GM19240 (cell line): ENCODE data around the gene ABHD4.
"Not testable (repeated sequence)": the region's sequence is repeated elsewhere in the genome, so short reads cannot be mapped to it uniquely, and the experiment has no call there.

Experiments
- DNase-seq: peaks from one replicate; pipeline ENCODE4 v3.0.0; 2011; ENCODE audit warnings: low spot score; ENCODE audit not compliant: insufficient read length

ABHD4 gene

GRCh38 chr14:22589096-22589839, 8.8 kb upstream of the ABHD4 start, which contains the start of gene DAD1:
TSS of gene DAD1 (minus strand) at chr14:22589224. CDS start at chr14:22589157, 67 bp downstream.
- peak; percentile 95 for DNase-seq

DNA sequence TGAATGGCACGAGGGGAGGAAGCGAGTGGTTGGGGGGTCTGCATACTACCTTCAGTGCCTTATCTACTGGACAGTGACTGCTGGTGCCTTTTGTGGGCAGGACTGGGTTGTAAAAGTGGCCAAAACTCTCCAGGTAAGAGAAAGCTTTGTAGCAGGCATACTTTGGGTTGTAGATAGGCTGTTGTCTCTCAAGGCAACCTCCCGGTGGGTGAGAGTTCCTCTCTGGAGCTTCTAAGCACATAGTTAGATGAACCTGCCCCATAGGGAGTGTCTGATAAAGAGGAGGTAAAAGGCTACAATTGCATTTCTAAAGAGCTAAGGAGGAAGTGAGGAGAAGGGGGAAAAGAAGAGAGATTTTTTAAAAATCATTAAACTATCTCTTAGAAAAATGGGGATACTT, 4.9 kb upstream of the ABHD4 start:
- DNase-seq: no peak

DNA sequence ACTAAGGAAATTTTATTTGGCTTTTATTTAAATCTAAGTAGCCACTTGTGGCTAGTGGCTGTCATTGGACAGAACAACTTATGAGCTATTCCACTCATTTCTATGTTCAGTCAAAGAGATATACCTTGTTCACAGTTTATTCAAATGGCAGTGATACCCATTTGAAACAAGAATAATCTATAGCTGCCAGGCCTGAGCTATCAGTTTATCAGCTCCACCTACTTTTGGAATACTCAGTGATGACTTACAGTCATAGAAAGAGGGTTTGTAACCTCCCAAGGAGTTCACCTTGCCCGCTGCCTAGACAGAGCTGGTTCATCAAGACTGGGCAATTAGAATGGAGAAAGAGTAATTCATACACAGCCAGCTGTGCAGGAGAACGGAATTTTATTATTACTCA, 4.5 kb upstream of the ABHD4 start:
- no peak for DNase-seq

DNA sequence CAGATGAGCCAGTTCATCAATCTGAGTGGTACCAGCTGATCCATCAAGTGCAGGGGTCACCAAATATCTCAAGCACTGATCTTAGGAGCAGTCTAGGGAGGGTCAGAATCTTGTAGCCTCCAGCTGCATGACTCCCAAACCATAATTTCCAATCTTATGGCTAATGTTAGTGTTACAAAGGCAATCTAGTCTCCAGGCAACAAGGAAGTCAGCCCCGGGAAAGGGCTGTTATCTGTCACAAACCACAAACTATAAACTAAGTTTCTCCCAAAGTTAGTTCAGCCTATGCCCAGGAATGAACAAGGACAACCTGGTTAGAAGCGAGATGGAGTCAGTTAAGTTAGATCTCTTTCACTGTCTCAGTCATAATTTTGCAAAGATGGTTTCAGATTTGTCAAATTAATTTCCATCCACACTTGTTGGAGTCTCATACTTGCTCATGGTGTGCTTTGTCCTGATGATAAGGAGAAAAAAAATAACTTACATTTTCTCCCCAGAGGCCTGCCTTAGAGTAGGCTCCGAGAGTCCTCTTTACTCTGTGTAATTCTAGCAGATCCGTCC, 3.9 kb upstream of the ABHD4 start:
- no peak for DNase-seq

DNA sequence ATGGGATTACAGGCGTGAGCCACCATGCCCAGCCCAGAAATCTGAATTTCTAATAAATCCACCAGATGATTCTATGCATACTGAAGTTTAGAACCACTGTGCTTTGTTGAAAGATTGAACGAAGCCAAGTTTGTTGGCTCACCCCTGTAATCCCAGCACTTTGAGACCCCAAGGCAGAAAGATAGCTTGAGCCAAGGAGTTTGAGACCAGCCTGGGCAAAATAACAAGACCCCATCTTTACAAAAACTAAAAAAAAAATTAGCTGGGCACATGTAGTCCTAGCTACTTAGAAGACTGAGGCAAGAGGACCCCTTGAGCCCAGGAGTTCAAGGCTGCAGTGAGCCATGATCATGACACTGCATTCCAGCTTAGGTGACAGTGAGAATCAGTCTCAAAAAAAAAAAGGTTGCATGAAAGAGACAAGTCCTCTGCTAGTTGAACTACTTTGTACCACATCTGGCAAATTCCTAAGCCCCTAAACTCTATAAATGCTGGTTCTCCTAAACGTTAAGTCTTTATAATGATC, 1.7 kb upstream of the ABHD4 start:
- no peak for DNase-seq

GRCh38 chr14:22597265-22597664, 835 bp upstream of the ABHD4 start:
- DNase-seq: no peak

GRCh38 chr14:22597771-22598098, 365 bp upstream of the ABHD4 start:
- DNase-seq: no peak

GRCh38 chr14:22598896-22599244, 770 bp downstream of the ABHD4 start:
- DNase-seq: peak; percentile 49

GRCh38 chr14:22599349-22599748, 1.2 kb downstream of the ABHD4 start:
- DNase-seq: no peak

DNA sequence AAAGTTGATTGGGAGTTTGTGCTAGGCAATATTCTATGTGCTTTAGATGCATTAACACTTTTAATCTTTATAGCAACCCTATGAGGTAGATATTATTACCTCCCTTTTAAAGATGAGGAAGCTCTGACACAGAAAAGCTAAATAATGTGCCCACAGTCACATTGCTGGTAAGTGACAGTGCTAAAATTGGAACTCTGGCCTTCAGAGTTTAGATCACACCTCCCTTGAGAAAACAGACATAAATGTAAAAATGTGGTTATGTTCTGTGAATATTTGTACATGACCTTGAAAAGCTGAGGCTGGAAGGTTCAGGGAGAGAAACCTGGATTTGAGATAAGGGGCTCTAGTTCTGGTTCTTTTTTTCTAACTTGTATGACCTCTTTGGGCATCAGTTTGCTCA, 1.9 kb downstream of the ABHD4 start:
- no peak for DNase-seq

- DNase-seq: no peak
Observed at GRCh38 chr14:22601456-22601855, 3.4 kb downstream of the ABHD4 start.

GRCh38 chr14:22601996-22602395, 3.9 kb downstream of the ABHD4 start:
- no peak for DNase-seq

- no peak for DNase-seq
Observed at GRCh38 chr14:22602862-22603261, 4.8 kb downstream of the ABHD4 start.

- DNase-seq: no peak
Observed at GRCh38 chr14:22606380-22606779, 8.3 kb downstream of the ABHD4 start.

- DNase-seq: no peak
Observed at GRCh38 chr14:22607291-22607690, 9.2 kb downstream of the ABHD4 start.

DNA sequence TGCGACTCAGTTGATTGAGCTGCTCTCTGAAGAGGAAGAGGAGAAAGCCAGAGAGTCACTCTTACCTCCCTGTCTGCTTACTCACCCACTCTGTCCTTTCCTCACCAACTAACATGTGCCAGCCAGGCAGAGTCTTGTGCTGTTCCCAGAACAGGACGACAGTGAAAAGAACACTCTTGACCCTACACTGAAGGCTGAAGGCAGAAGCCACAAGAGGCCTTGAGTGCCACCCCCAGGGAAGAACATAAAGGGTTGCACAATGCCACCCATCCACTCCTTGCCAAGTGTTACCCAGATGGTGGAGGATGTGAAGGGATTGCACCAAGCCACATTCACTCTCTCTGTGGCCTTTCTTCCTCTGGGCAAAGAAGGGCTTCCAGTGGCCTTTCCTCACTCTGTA, 12.8 kb downstream of the ABHD4 start:
- DNase-seq: no peak

DNA sequence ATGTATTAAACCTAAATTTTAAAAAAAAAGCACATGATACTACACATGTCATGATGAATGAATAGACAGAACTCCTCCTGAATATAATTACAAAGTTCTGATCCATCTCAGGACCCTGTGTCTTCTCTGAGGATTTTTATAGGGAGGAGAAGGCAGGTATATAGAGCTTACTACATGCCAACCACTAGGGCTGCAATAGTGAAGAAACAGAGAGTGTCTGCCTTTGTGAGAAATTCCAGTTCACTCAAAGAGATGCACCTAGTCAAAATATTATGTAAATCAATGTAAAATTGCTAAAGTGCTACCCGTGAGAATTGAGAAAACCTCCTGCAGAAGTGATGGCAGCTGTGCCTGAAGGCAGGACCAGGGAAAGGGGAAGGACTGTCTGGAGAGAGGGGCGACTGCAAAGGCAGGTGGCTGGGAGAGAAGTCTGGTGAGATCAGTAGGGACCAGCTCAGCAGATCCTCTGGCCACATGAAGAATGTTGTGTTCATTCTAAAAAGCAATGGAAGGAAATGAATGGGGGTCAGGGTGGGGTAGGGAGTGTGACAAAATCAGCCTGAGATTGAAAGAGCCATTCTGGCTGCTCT, 15.1 kb downstream of the ABHD4 start:
- no peak for DNase-seq

GRCh38 chr14:22613736-22614239, 15.7 kb downstream of the ABHD4 start:
- no peak for DNase-seq

GRCh38 chr14:22614240-22614799, 16.2 kb downstream of the ABHD4 start:
- no peak for DNase-seq

- DNase-seq: not testable (repeated sequence)
Observed at GRCh38 chr14:22615765-22616164, 17.7 kb downstream of the ABHD4 start.

- DNase-seq: no peak
Observed at GRCh38 chr14:22622255-22622654, 24.2 kb downstream of the ABHD4 start.

DNA sequence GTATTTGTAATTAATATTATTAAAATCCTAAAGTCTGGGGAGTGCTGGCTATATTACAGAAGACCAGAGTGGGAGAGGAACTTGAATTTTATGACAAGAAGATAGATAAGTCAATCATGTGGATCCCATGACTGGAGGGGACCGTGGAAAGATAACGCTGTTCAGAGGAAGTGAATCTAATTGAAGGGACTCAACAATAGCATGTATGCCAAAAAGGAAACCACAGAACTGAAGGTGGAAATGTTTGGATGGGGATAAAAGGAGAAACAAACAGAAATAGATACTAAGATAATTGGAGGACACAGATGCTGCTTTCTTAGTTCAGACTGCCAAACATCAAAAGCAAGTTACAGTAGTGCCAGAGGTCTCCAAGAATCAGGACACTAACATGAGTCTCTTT, 24.9 kb downstream of the ABHD4 start:
- DNase-seq: no peak
